GM19452 (cell line): ENCODE results near the gene JUP.

Experiments
- ATAC-seq: cut with Tn5 transposase; IDR thresholded peaks from one replicate; pipeline ENCODE4 v1.9.1; 2021; ENCODE audit not compliant: unreplicated experiment

JUP gene

GRCh38 chr17:41760878-41761277 is 25.6 kb downstream of the JUP start:
- ATAC-seq, result no peak

DNA sequence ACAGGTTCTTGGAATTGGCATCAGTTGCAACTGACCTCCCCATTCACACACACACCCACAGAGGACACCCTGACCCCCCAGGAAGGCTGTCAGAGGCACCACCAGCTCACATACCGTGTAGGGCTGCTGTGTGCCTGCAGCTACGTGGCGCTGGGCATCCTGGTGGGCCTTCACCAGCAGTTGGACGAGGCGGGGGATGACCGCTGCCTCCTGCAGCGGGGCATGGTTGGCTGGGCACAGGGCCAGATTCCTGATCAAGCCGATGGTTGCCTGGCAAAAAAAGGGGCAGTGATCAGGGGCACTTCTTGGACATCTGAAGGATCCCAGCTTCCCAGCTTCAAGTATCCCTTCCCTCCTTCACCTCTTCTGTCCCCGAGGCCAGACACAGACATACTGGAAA is 27.9 kb downstream of the JUP start:
- no peak for ATAC-seq

GRCh38 chr17:41754066-41754465 is 32.4 kb downstream of the JUP start:
- ATAC-seq, result no peak

DNA sequence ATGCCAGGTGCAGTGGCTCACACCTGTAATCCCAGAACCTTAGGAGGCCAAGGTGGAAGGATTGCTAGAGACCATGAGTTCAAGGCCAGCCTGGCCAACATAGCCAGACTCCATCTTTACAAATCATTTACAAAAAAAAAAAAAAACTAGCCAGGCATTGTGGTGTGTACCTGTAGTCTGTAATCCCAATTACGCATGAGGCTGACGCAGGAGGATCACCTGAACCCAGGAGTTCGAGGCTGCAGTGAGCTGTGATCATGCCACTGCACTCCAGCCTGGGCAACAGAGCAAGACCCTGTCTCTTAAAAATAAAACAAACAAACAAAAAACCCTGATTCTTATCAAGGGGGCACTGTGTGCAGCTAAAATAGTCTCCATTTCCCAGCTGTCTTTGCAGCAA is 35.2 kb downstream of the JUP start:
- ATAC-seq, result no peak

- no peak for ATAC-seq
Measured at GRCh38 chr17:41750862-41751261, 35.6 kb downstream of the JUP start.

DNA sequence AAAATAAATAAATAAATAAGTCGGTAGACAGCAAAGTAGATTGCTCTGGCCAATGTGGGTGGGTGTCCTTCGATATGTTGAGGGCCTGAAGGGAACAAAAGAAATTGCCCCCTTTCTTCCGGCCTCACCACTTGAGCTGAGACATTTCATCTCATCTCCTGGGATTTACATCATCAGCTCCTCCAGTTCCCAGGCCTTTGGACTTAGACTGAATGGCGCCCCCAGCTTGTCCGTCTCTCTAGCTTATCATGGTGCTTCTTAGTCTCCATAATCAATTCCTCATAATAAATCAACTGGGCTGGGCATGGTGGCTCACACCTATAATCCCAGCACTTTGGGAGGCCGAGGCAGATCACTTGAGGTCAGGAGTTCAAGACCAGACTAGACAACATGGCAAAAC is 38.2 kb downstream of the JUP start:
- ATAC-seq, result no peak

- ATAC-seq, result no peak
Measured at GRCh38 chr17:41741709-41742108, 44.8 kb downstream of the JUP start.

DNA sequence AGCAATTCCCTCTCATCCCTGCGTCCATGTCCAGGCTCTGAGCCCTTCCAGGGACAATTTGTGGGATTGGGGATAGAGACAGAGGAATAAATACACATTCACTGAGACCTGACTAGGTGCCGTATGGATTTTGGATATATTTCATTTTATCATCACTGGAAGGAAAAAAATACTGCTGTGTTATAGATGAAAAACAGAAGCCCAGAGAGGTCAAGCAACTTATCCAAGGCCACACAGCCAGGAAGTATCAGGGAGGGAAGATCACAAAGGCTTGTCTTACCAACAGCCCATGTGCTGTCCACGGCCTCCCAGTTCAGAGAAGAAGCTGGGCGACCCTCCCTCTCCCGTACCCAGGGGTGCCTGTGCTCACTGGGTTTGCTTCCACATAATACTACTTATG is 46.0 kb downstream of the JUP start:
- ATAC-seq, result no peak

- no peak for ATAC-seq
Measured at GRCh38 chr17:41739661-41740352, 46.7 kb downstream of the JUP start.

DNA sequence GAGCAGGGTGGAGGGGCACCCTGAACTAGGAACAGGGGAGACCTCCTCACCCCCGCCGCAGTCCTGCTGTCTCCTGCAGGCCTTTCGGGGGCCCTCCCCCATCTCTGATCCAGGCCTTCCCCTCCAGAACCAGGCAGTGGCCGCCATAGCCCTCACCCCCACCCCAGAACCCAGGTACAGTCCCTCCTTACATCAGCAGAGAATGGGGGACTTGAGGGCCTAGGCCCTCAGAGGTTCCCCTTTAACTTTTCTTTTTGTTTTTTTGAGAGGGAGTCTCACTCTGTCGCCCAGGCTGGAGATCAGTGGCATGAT is 47.8 kb downstream of the JUP start:
- no peak for ATAC-seq

DNA sequence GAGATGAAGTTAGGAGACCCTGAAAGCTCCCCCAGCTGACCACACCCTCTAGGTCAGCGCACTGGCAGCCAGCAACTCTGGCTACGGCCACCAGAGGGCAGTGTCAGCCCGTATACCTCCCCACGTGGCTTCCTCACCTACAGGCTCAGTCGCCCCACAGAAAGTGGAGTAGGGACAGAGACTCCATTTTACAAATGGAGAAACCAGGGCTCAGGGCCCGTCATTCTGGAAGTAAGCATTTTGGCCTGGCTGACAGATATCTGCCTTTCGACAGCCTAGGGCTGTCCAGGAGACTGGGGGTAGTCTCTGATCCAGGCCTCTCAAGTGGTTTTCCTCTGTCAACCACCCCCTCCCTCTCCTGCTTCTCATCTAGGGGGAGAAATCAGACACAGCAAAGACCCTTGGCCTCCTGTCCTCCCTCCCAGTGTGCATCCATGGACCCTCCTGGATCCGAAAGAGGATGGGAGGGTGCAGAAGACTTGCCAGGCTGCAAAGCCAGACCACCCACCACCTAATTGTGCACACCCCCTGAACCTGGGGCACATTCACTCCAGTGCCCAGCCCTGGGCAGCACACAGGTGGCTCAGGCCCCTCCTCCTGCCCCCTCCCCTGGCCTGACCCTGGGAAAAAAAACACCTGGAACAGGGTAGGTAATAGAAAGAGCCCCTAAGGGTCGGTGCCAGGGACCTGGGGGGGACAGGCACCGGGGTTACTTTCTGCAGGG is 48.3 kb downstream of the JUP start:
- ATAC-seq, result no peak

DNA sequence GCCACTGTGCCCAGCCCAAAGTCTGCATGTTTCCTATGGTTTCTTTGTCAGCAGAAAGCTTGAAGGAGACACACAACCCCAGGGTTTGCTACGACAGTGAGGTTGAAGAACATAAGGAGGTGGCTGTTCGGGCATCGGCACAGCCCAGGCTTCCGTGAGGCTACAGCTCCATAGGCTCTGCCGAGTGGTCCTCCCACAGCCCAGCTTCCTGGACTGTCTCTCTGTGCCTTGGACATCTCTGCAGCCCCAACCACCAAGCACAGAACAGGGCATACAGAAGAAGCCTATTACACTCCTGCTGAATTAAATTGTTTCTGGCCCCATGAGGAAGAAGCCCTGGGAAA is 48.9 kb downstream of the JUP start:
- ATAC-seq, result no peak

DNA sequence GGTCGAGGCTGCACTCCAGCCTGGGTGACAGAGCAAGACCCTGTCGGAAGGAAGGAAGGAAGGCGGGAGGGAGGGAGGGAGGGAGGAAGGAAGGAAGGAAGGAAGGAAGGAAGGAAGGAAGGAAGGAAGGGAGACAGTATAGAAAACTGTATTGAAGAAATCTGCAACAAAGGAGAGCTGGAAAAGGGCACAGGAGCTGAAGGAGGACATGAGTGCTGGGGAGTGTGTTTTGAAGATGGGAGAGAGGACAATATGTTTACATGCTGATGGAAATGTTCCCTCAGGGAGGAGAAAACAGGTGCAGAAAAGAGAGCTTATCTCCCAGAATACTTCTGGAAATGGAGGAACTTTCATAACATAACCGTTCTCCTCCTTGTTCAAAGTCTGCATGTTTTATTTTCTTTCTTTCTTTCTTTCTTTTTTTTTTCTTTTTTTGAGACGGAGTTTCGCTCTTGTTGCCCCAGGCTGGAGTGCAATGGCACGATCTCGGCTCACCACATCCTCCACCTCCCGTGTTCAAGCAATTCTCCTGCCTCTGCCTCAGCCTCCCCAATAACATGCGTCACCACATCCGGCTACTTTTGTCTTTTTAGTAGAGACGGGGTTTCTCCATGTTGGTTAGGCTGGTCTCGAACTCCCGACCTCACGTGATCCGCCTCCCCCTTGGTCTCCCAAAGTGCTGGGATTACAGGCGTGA is 49.4 kb downstream of the JUP start:
- ATAC-seq, result no peak

GRCh38 chr17:41735744-41736143 is 50.8 kb downstream of the JUP start:
- no peak for ATAC-seq

DNA sequence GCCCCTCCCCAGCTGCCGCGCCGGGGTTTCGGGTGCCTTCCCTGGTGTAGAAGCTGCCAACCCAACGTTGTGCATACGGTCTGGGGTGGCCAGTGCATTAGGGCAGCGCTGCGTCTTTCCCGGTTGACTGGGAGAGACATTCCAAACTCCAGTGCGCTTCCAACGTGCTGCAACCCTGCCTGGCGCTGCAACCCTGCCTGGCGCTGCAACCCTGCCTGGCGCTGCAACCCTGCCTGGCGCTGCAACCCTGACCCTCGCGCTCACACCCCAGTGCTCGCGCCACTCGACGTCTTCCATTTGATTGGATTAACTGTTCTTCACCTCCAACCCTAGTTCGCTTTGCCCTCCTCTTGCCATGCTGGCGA is 51.6 kb downstream of the JUP start:
- no peak for ATAC-seq

GRCh38 chr17:41734139-41734948 is 52.2 kb downstream of the JUP start, which contains the start of gene HAP1:
TSS of gene HAP1 (minus strand) at chr17:41734643. CDS start at chr17:41734634, 9 bp downstream.
- ATAC-seq, result no peak

DNA sequence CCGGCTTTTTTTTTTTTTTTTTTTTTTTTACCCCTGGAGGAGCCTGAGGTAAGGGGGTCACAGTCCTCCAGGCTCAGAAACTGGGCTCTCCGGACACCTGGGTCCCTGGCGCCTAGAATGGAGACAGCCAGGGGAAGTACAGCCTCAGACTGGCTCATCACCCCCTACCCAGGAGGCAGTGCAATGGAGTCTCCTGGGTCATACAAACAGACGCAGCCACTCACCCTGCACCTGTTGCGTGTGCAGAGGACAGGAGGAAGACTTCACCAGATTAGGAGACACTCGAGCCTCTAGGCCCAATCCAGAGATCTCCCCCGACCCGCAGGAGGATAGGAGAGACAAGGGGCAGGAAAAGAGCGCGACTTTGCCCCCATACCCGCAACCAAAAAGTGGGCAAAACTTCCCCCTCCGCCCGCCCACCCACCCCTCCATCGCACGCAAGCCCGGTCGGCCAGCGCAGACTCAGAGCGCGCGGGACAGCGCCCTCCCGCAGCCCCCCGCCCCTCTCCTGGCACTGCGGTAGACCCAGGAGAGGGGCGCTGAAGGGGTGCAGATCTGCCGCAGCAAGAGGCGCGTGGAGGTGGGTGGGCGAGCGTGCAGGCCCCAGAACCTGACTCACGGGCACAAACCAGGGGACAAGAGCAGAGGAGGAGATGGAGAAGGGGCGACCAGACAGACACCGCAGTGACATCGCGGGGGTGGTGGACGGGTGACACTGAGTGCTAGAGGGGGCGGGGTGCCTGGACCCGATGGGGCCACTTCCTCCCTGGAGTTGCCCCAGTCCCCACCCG is 53.0 kb downstream of the JUP start:
- no peak for ATAC-seq

DNA sequence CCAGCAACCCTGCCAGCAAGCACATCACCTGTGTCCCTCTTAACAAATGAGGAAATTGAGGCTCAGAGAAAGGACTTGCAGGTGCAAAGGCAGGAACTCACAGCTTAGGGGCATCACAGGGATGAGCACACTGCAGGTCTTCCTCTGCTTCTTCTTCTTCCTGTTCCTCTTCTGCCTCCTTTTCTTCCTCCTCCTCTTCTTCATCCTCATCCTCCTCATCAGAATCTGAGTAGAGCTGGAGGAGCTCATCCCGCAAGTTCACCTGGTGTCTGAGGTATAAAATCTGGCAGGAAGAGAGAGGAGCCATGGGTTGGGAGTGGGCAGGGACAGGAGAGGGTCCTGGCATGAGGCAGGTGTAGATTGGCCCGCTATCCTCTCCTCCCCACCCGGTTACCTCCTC is 54.7 kb downstream of the JUP start:
- no peak for ATAC-seq

- no peak for ATAC-seq
Measured at GRCh38 chr17:41730479-41730878, 56.0 kb downstream of the JUP start.

DNA sequence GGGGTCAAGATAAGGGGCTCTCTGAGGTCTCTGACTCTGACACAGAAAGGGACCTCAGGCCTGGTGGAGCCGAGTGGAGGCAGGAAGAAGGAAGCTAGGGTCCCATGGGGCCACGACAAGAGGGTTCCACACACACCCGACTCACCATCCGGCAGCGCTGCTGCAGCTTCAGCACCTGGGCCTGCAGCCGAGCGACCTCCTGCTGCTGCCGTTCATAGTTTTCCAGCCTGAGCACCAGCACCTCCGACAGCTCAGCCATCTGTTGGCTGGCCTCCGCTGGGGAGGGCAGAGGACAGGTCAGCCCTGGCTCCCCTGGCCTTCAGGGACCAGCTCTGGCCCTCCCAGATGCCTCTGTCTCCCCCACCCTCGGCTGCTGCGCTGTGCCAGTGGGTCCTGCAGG is 58.5 kb downstream of the JUP start:
- ATAC-seq, result no peak

GRCh38 chr17:41725134-41725533 is 61.4 kb downstream of the JUP start:
- no peak for ATAC-seq
